Measurements from ENCODE around the gene MCEMP1. TPM values are rescaled to one million over a fixed set of nuclear protein-coding genes. Genes with fewer than 3 reads are reported as not detected.

The MCEMP1 gene
- polyA plus RNA-seq, 3 donors: 79.4 to 122 (median 104) TPM

DNA sequence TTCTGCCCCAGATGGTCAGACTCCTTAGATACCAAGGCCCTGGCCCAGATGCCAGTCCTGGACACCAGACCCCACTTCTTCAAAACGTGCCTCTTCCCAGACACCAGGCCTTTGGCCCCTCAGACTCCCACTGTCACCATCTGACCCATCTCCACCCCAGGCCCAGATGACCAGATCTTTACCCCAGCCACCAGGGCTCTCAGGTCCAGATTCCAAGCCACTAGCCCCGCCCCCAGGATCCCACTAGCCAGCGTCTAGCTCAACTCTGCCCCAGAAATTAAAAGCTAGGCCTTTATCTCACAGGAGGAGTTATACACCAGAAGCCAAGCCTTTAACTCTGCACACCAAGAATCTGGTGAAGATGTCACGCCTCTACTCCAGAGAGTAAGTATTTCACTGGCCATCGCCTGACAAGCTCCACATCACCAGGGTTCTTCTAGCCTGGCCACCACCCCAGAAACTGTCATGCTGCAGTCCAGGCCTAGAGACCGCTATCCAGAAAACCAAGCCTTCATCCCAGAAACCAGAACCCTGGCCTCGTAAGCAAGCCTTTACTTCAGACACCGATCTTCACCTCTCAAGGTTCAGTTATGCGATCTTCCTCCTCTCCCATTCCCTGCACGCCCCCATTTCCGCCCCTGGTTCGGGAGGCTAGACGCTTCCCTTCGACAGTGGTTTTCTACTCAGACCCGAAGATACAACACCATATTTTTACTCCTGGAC lies 48.1 kb upstream of the MCEMP1 start:
- no peak for TF ChIP-seq CTCF (IDR thresholded peaks at IDR 0.05)
- Histone ChIP-seq H3K27ac (ENCODE audit: low read depth in 1 of 2, low read length in 2 of 2) (peak overlapping the region; percentile 63 to 97), H3K9ac (ENCODE audit: insufficient read depth, low read length, poor library complexity, severe bottlenecking) (peak overlapping the region; percentile 93), H2AFZ (ENCODE audit: insufficient read depth, low read depth, low read length, poor library complexity, severe bottlenecking) (peak overlapping the region; percentile 73), H3K4me3 (replicated peaks in 1 of 3; ENCODE audit: low read depth in 2 of 3, low read length in 3 of 3) (peak overlapping the region; percentile 83 to 96 (median 88)), H3K4me2 (replicated peaks; ENCODE audit: extremely low read depth, low read length, poor library complexity, severe bottlenecking) (peak overlapping the region; percentile 88), H3K4me1 (ENCODE audit: control insufficient read depth in 1 of 2, insufficient read depth in 2 of 2, low read length in 2 of 2) (peaks cover 19 to 28% of the 10 kb centered on the region in 2 donors), H4K20me1 (ENCODE audit: insufficient read depth, low read length) (no peaks in the 10 kb centered on the region), H3K27me3 (ENCODE audit: control insufficient read depth in 2 of 2, insufficient read depth in 2 of 2, low read length in 2 of 2) (no peaks in the 10 kb centered on the region), H3K79me2 (ENCODE audit: insufficient read depth, low read length) (peaks cover 58% of the 10 kb centered on the region), H3K36me3 (replicated peaks in 1 of 2; ENCODE audit: control insufficient read depth in 1 of 2, insufficient read depth in 2 of 2, low read length in 2 of 2) (peaks cover 40 to 59% of the 10 kb centered on the region in 2 donors), H3K9me3 (replicated peaks in 1 of 2; ENCODE audit: control insufficient read depth in 1 of 2, insufficient read depth in 1 of 2, low read length in 2 of 2) (no peaks in the 10 kb centered on the region)
- H3K27me3 Mint-ChIP-seq (ENCODE audit: low read depth in 3 of 3): peaks cover 0 to 2% (median 0%) of the 10 kb centered on the region in 3 donors
- DNase-seq: no peak
- peaks cover 0 to 2% (median 0%) of the 10 kb centered on the region in 7 donors for H3K9me3 Mint-ChIP-seq
- H3K4me1 Mint-ChIP-seq: peaks cover 22% of the 10 kb centered on the region
- peaks cover 36 to 54% of the 10 kb centered on the region in 2 donors for H3K36me3 Mint-ChIP-seq
- peak overlapping the region; percentile 96 to 100 (median 99) for H3K27ac Mint-ChIP-seq
- H3K4me3 Mint-ChIP-seq: peak overlapping the region; percentile 95 to 96
- intact Hi-C loops (cut with micrococcal nuclease): loop anchor here in 1 of 2 donors (10.0 kb wide), 1 partner anchor 234 kb away; no protein-coding TSS in a partner anchor
- WGBS (ENCODE audit: insufficient coverage): 5% methylated on average over 15 of the region's 15 CpGs

DNA sequence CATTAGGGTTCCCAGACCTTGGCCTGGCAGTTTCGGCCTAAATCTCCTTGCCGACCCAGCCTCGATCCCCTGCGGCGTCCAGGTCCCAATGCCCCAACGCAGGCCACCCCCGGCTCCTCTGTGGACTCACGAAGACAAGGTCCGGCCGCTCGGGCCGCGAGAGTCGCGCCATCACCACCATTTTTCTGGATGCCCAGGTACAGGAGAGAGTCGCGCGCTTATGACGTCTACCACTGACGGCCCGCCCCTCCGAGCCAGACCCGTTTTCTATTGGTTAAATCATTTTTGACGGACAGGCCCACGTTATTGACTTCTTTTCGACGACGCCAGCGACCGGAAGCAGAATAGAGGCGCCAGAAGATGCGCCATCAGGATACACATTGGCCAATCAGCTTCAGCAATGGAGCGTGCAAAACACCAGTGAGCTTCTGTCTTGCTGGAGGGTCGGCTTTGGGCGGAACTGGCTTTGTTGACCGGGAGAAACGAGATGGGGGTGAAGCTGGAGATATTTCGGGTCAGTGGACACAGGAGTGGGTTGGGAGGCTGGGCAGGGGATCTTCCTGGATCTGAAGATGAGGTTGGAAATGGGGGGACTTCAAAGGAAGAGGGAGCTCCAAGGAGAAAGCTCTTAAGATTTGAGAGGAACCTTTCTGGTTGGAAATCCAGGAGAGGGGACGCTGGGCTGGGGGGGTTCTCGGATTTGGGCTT lies 47.4 kb upstream of the MCEMP1 start, which contains the start of the genes PET100 and XAB2:
PET100 (plus strand) TSS at position 447 of the 708 bp plus-strand sequence; CDS start at position 488, 41 bp downstream.
XAB2 (minus strand) TSS at position 199 of the 708 bp plus-strand sequence; CDS start at position 181, 18 bp downstream.
- H3K36me3 ChIP-seq (replicated peaks in 1 of 2; ENCODE audit: control insufficient read depth in 1 of 2, insufficient read depth in 2 of 2, low read length in 2 of 2): peaks cover 33 to 52% of the 10 kb centered on the region in 2 donors
- no peaks in the 10 kb centered on the region for H3K27me3 ChIP-seq (ENCODE audit: control insufficient read depth in 2 of 2, insufficient read depth in 2 of 2, low read length in 2 of 2)
- H3K36me3 Mint-ChIP-seq: peaks cover 32 to 47% of the 10 kb centered on the region in 2 donors
- peak within 1 kb of the TSS; percentile 97 to 100 (median 99) for H3K27ac Mint-ChIP-seq
- no peaks in the 10 kb centered on the region for H3K9me3 ChIP-seq (replicated peaks in 1 of 2; ENCODE audit: control insufficient read depth in 1 of 2, insufficient read depth in 1 of 2, low read length in 2 of 2)
- peaks cover 19 to 28% of the 10 kb centered on the region in 2 donors for H3K4me1 ChIP-seq (ENCODE audit: control insufficient read depth in 1 of 2, insufficient read depth in 2 of 2, low read length in 2 of 2)
- H3K4me1 Mint-ChIP-seq: peaks cover 22% of the 10 kb centered on the region
- H4K20me1 ChIP-seq (ENCODE audit: insufficient read depth, low read length): no peaks in the 10 kb centered on the region
- WGBS (ENCODE audit: insufficient coverage): under 1% methylated on average over 40 of the region's 40 CpGs
- peak within 1 kb of the TSS; percentile 63 to 97 for H3K27ac ChIP-seq (ENCODE audit: low read depth in 1 of 2, low read length in 2 of 2)
- H3K4me3 ChIP-seq (replicated peaks in 1 of 3; ENCODE audit: low read depth in 2 of 3, low read length in 3 of 3): peak within 1 kb of the TSS; percentile 83 to 96 (median 88)
- peak within 1 kb of the TSS; percentile 93 for H3K9ac ChIP-seq (ENCODE audit: insufficient read depth, low read length, poor library complexity, severe bottlenecking)
- H3K4me3 Mint-ChIP-seq: peak within 1 kb of the TSS; percentile 95 to 96
- H3K9me3 Mint-ChIP-seq: peaks cover 0 to 2% (median 0%) of the 10 kb centered on the region in 7 donors
- H3K27me3 Mint-ChIP-seq (ENCODE audit: low read depth in 3 of 3): peaks cover 0 to 2% (median 0%) of the 10 kb centered on the region in 3 donors
- H3K4me2 ChIP-seq (replicated peaks; ENCODE audit: extremely low read depth, low read length, poor library complexity, severe bottlenecking): peak within 1 kb of the TSS; percentile 88
- intact Hi-C loops (cut with micrococcal nuclease): loop anchor here (10.0 kb wide), 2 partner anchors 235 to 275 kb away; partner anchors contain the start of gene MAP2K7 (in 1 of the 2)
- no peak for TF ChIP-seq CTCF (IDR thresholded peaks at IDR 0.05)
- H2AFZ ChIP-seq (ENCODE audit: insufficient read depth, low read depth, low read length, poor library complexity, severe bottlenecking): peak within 1 kb of the TSS; percentile 73
- peaks cover 58% of the 10 kb centered on the region for H3K79me2 ChIP-seq (ENCODE audit: insufficient read depth, low read length)
- DNase-seq: peak; percentile 98 to 99 (median 99)
